T-helper 2 cell treated with Interferon-gamma antibody and Interleukin-4, amounts not matched to agents 5 μg/mL and 100 μg/mL, for 36 hours (primary cell): ENCODE measurements around the gene XRN2.
"Not testable (repeated sequence)": the region's sequence is repeated elsewhere in the genome, so short reads cannot be mapped to it uniquely, and the experiment has no call there.

Source experiments
- DNase-seq: peaks from one replicate; pipeline ENCODE4 v3.0.0; 2021; ENCODE audit warnings: low spot score
- H3K27ac Mint-ChIP-seq: one replicate; pipeline ENCODE4 v1.8.0; 2021; ENCODE audit warnings: mild to moderate bottlenecking, mixed read lengths
- H3K27me3 Mint-ChIP-seq: one replicate; pipeline ENCODE4 v1.8.0; 2021; ENCODE audit warnings: low read depth, mixed read lengths
- H3K36me3 Mint-ChIP-seq: one replicate; pipeline ENCODE4 v1.8.0; 2021; ENCODE audit warnings: low read depth, mixed read lengths
- H3K4me1 Mint-ChIP-seq: one replicate; pipeline ENCODE4 v1.8.0; 2021; ENCODE audit warnings: low read depth, mixed read lengths
- H3K4me3 Mint-ChIP-seq: one replicate; pipeline ENCODE4 v1.8.0; 2022; ENCODE audit warnings: mild to moderate bottlenecking, moderate library complexity, mixed read lengths
- H3K9me3 Mint-ChIP-seq: one replicate; pipeline ENCODE4 v1.8.0; 2021; ENCODE audit warnings: mixed read lengths

The XRN2 gene

DNA sequence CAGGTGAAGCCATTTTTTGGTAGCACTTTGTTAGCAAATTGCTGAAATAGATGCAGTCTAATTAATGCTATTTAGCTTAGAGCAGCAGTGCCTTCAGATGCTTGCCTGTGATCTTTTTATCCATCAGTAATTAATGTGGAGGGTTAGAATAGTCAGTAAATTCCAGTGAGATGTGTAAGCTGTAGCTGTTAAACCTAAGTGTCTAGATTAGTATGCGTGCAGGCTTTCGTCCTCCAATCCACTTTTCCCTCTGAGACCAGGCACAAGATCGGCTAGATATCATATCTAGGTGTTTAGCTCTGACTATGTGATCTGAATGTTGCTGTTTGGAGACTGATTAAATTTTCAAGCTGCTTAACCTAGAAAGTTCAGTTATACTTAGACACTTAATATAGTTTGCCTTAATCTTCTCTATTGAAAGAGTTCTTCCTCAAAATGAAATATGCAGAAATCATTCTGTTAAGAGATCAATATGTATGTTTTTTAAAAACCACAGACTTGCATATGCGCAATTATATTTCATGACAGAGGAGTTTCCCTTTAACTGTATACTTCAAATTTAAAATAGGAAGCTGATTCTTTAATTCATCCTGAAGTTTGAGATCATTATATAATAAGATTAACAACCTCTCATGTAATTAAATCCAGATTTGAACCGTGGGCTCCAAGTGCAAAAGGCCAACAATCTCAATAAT is 41.2 kb downstream of the XRN2 start:
- H3K27ac Mint-ChIP-seq = no peak overlapping the region
- no peak overlapping the region for H3K4me3 Mint-ChIP-seq
- peaks cover 46% of the 10 kb centered on the region for H3K36me3 Mint-ChIP-seq
- H3K9me3 Mint-ChIP-seq = no peaks in the 10 kb centered on the region
- H3K4me1 Mint-ChIP-seq = peaks cover 3% of the 10 kb centered on the region
- DNase-seq = no peak
- no peaks in the 10 kb centered on the region for H3K27me3 Mint-ChIP-seq

GRCh38 chr20:21344961-21345360 is 41.8 kb downstream of the XRN2 start:
- H3K4me3 Mint-ChIP-seq = no peak overlapping the region
- H3K36me3 Mint-ChIP-seq = peaks cover 48% of the 10 kb centered on the region
- H3K27me3 Mint-ChIP-seq = no peaks in the 10 kb centered on the region
- no peaks in the 10 kb centered on the region for H3K9me3 Mint-ChIP-seq
- no peak overlapping the region for H3K27ac Mint-ChIP-seq
- DNase-seq = no peak
- peaks cover 3% of the 10 kb centered on the region for H3K4me1 Mint-ChIP-seq

- Mint-ChIP-seq H3K36me3 (peaks cover 26% of the 10 kb centered on the region), H3K9me3 (no peaks in the 10 kb centered on the region)
Measured at GRCh38 chr20:21352703-21353102, 49.6 kb downstream of the XRN2 start.

DNA sequence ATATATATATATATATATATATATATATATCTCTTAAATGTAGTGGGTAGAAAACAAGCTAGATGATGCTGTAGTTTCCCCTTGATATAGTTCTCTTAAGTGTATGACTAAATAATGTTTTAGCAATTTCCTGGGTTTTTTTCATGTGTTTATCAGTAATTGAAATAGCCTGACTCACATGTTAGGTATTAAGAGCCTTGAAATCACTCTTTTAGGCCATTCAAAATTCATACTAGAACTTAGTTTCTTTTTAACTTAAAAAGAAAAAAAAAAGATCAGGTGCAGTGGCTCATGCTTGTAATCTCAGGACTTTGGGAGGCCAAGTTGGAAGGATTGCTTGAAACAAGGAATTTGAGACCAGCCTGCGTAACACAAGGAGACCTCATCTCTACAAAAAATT is 50.1 kb downstream of the XRN2 start:
- no peaks in the 10 kb centered on the region for H3K4me1 Mint-ChIP-seq
- no peaks in the 10 kb centered on the region for H3K9me3 Mint-ChIP-seq
- H3K36me3 Mint-ChIP-seq = peaks cover 21% of the 10 kb centered on the region
- no peak overlapping the region for H3K4me3 Mint-ChIP-seq
- no peaks in the 10 kb centered on the region for H3K27me3 Mint-ChIP-seq
- H3K27ac Mint-ChIP-seq = no peak overlapping the region
- DNase-seq = no peak

More at GRCh38 chr20:21352703-21353102, 49.6 kb downstream of the XRN2 start:
- no peak for DNase-seq
- Mint-ChIP-seq H3K27me3 (no peaks in the 10 kb centered on the region), H3K27ac (no peak overlapping the region), H3K4me3 (no peak overlapping the region), H3K4me1 (no peaks in the 10 kb centered on the region)

- Mint-ChIP-seq H3K27me3 (no peaks in the 10 kb centered on the region), H3K36me3 (peaks cover 23% of the 10 kb centered on the region), H3K27ac (no peak overlapping the region), H3K4me1 (peaks cover 5% of the 10 kb centered on the region), H3K9me3 (no peaks in the 10 kb centered on the region), H3K4me3 (no peak overlapping the region)
- DNase-seq = no peak
Measured at GRCh38 chr20:21355981-21356380, 52.9 kb downstream of the XRN2 start.

- no peak overlapping the region for H3K27ac Mint-ChIP-seq
- H3K9me3 Mint-ChIP-seq = no peaks in the 10 kb centered on the region
- DNase-seq = no peak
- no peaks in the 10 kb centered on the region for H3K27me3 Mint-ChIP-seq
- peaks cover 5% of the 10 kb centered on the region for H3K4me1 Mint-ChIP-seq
- peaks cover 23% of the 10 kb centered on the region for H3K36me3 Mint-ChIP-seq
- no peak overlapping the region for H3K4me3 Mint-ChIP-seq
Measured at GRCh38 chr20:21356386-21356785, 53.3 kb downstream of the XRN2 start.

DNA sequence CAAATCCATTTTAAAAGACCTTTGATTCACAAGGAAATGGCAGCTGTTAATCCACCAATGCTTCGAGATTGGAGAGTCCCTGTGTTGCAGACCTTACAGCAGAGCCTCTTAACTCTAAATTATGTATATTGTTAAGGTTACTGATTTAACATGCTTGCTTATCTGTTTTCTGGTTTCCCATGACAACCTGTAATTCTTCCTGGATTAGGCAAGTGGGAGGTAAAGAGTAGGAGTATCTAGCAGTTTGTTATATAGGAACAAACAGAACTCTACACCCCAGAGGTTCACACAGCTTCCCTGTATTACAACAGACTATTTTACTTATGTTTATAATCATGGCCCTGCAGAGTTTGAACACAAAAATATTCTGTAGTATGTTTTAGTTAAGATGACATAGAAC is 54.7 kb downstream of the XRN2 start:
- Mint-ChIP-seq H3K9me3 (no peaks in the 10 kb centered on the region), H3K36me3 (peaks cover 34% of the 10 kb centered on the region), H3K27me3 (no peaks in the 10 kb centered on the region), H3K4me3 (no peak overlapping the region), H3K4me1 (peaks cover 5% of the 10 kb centered on the region), H3K27ac (no peak overlapping the region)
- DNase-seq = no peak

GRCh38 chr20:21358737-21359136 is 55.6 kb downstream of the XRN2 start:
- Mint-ChIP-seq H3K27ac (no peak overlapping the region), H3K9me3 (no peaks in the 10 kb centered on the region), H3K4me3 (no peak overlapping the region), H3K27me3 (no peaks in the 10 kb centered on the region), H3K4me1 (peaks cover 5% of the 10 kb centered on the region), H3K36me3 (peaks cover 39% of the 10 kb centered on the region)
- DNase-seq = no peak

- Mint-ChIP-seq H3K27me3 (no peaks in the 10 kb centered on the region), H3K4me1 (peaks cover 5% of the 10 kb centered on the region), H3K27ac (no peak overlapping the region), H3K4me3 (no peak overlapping the region), H3K9me3 (no peaks in the 10 kb centered on the region), H3K36me3 (peaks cover 38% of the 10 kb centered on the region)
- DNase-seq = no peak
Measured at GRCh38 chr20:21360705-21361104, 57.6 kb downstream of the XRN2 start.

DNA sequence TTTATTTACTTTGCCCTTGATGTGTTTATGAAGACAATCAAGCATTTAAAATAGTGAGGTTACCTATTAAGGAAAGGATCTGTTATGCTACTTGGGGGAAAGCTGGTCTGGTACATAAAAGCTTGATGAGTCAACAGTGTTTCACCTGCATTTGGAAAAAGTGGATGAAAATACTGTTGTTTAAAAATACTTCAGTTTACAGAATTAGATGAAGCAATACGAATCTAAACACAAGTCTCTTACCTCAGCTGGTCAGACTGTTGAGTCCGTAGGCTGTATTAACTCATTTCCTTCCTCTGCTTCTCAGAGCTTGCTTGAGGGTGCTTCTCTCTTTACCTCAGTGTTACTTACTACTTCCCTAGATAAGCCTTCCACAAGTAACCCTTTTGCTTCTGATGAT is 58.1 kb downstream of the XRN2 start:
- Mint-ChIP-seq H3K27ac (no peak overlapping the region), H3K4me1 (peaks cover 5% of the 10 kb centered on the region), H3K27me3 (no peaks in the 10 kb centered on the region), H3K36me3 (peaks cover 39% of the 10 kb centered on the region), H3K9me3 (no peaks in the 10 kb centered on the region), H3K4me3 (no peak overlapping the region)
- no peak for DNase-seq

DNA sequence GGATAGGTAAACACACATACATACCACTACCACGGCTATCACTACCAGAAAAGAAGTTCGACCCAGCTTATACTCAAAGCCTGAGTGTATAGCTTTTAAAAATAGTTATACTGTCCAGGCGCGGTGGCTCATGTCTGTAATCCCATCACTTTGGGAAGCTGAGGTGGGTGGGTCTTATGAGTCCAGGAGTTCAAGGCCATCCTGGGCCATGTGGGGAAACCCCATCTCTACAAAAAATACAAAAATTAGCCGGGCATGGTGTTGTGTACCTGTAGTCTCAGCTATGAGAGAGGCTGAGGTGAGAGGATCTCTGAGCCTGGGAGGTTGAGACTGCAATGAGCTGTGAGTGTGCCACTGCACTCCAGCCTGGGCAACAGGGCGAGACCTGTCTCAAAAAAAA is 61.3 kb downstream of the XRN2 start:
- Mint-ChIP-seq H3K4me3 (no peak overlapping the region), H3K4me1 (peaks cover 5% of the 10 kb centered on the region), H3K27ac (no peak overlapping the region), H3K36me3 (peaks cover 46% of the 10 kb centered on the region), H3K27me3 (no peaks in the 10 kb centered on the region), H3K9me3 (no peaks in the 10 kb centered on the region)
- DNase-seq = no peak

GRCh38 chr20:21365771-21366170 is 62.6 kb downstream of the XRN2 start:
- Mint-ChIP-seq H3K27me3 (no peaks in the 10 kb centered on the region), H3K4me3 (no peak overlapping the region), H3K4me1 (no peaks in the 10 kb centered on the region), H3K9me3 (no peaks in the 10 kb centered on the region), H3K27ac (no peak overlapping the region), H3K36me3 (peaks cover 40% of the 10 kb centered on the region)
- no peak for DNase-seq

DNA sequence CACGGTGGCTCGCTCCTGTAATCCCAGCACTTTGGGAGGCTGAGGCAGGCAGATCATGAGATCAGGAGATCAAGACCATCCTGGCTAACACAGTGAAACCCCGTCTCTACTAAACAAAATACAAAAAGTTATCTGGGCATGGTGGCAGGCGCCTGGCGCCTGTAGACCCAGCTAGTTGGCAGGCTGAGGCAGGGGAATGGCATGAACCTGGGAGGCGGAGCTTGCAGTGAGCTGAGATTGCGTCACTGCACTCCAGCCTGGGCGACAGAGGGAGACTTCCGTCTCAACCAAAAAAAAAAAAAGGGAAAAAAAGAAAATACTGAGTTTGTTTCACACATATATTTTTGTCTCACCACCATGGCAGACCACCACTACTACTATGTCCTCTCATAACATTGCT is 63.1 kb downstream of the XRN2 start:
- H3K27ac Mint-ChIP-seq, DNase-seq: not testable (repeated sequence)

GRCh38 chr20:21368791-21369190 is 65.7 kb downstream of the XRN2 start:
- Mint-ChIP-seq H3K27me3 (no peaks in the 10 kb centered on the region), H3K4me1 (peaks cover 1% of the 10 kb centered on the region), H3K4me3 (no peak overlapping the region), H3K36me3 (peaks cover 37% of the 10 kb centered on the region), H3K27ac (no peak overlapping the region), H3K9me3 (no peaks in the 10 kb centered on the region)
- DNase-seq = no peak

More for the DNA sequence above, 63.1 kb downstream of the XRN2 start:
- H3K4me3 Mint-ChIP-seq, H3K4me1 Mint-ChIP-seq, H3K27me3 Mint-ChIP-seq, H3K9me3 Mint-ChIP-seq: not testable (repeated sequence)
- peaks cover 41% of the 10 kb centered on the region for H3K36me3 Mint-ChIP-seq

GRCh38 chr20:21371193-21371592 is 68.1 kb downstream of the XRN2 start:
- Mint-ChIP-seq H3K9me3 (no peaks in the 10 kb centered on the region), H3K36me3 (peaks cover 40% of the 10 kb centered on the region), H3K27ac (no peak overlapping the region), H3K4me3 (no peak overlapping the region), H3K27me3 (no peaks in the 10 kb centered on the region), H3K4me1 (peaks cover 1% of the 10 kb centered on the region)
- DNase-seq = no peak
